Activated CD8-positive, alpha-beta T cell treated with anti-CD3 and anti-CD28 coated beads for 36 hours (primary cell): ENCODE data around the gene STAU1. TPM values are rescaled to one million over a fixed set of nuclear protein-coding genes. Genes with fewer than 3 reads are reported as not detected.
"Not testable (repeated sequence)": the region's sequence is repeated elsewhere in the genome, so short reads cannot be mapped to it uniquely, and the experiment has no call there.

Source experiments
- ATAC-seq: fragments of 200-7000 bp; cut with Tn5 transposase; one replicate; pipeline ENCODE4 v1.10.0; 2021; ENCODE audit warnings: mild to moderate bottlenecking, moderate library complexity
- CTCF ChIA-PET: fragments of 350-600 bp; sonication (Branson Sonifier 250); formaldehyde crosslinking; loops from one replicate; lab custom pipeline; 2021; ENCODE audit warnings: antibody characterized with exemption; lab: Charles Lee
- POLR2A ChIA-PET: fragments of 350-600 bp; sonication (Branson Sonifier 250); formaldehyde crosslinking; loops from one replicate; lab custom pipeline; 2021; ENCODE audit warnings: antibody characterized with exemption; lab: Charles Lee
- DNase-seq: peaks from one replicate; pipeline ENCODE4 v3.0.0-alpha.2; 2020
- H3K27ac Mint-ChIP-seq: one replicate; pipeline ENCODE4 v1.8.0; 2021; ENCODE audit warnings: mild to moderate bottlenecking, mixed read lengths
- H3K27me3 Mint-ChIP-seq: one replicate; pipeline ENCODE4 v1.8.0; 2021; ENCODE audit warnings: mixed read lengths
- H3K36me3 Mint-ChIP-seq: one replicate; pipeline ENCODE4 v1.8.0; 2021; ENCODE audit warnings: low read depth, mixed read lengths
- H3K4me1 Mint-ChIP-seq: one replicate; pipeline ENCODE4 v1.8.0; 2021; ENCODE audit warnings: low read depth, mixed read lengths
- H3K4me3 Mint-ChIP-seq: one replicate; pipeline ENCODE4 v1.8.0; 2021; ENCODE audit warnings: mild to moderate bottlenecking, moderate library complexity, mixed read lengths
- H3K9me3 Mint-ChIP-seq: one replicate; pipeline ENCODE4 v1.8.0; 2021; ENCODE audit warnings: mixed read lengths
- intact Hi-C: fragments of 100-400 bp; cut with micrococcal nuclease; formaldehyde crosslinking; loops from one replicate; pipeline ENCODE4 v1.10.0; 2022
- total RNA-seq, 2 experiments: library from RNA; stranded (reverse); gene quantifications; one replicate each; pipeline ENCODE4 v1.2.3, GENCODE V29; 2021
- TF ChIP-seq, protein P1 (sequence below): fragments of 200-600 bp; IDR thresholded peaks from one replicate; pipeline ENCODE4 v1.8.0; 2022; ENCODE audit warnings: antibody characterized with exemption, mild to moderate bottlenecking

Gene STAU1
- total RNA-seq, 2 experiments from 2014 or later, result 57.7 to 60.1 TPM

DNA sequence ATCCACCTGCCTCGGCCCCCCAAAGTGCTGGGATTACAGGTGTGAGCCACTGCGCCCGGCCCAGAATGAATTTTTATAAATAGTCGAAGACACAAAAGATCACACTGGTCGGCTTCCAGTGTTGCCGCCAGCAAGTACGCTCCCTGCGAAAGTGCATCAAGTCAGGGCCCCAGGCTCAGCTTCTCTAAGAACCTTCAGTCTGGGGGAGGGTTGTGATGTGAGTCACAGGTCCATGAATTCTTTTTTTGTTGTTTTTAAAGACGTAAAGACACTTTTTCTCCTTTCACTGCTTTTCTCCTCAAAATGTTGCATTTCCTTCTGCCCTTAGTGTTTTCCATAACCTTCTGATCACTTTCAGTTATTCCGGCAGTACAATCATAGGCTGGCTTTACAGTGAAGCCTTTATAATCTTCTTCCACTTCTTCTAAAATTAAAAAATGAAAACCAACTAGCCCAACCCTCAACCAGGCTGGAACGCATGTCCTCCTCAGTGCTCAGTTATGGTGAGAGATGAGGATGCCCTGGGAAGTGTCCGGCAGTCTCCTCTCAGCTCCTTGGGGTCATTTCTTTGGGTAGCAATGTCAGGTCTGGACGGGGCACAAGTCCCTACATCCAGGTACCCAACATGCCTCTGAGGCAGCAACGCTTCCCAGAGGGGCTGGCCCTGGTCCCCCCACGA, 75.4 kb downstream of the STAU1 start:
- peaks cover 48% of the 10 kb centered on the region for H3K36me3 Mint-ChIP-seq
- intact Hi-C loops, result no loop called here
- TF ChIP-seq, protein P1, sequence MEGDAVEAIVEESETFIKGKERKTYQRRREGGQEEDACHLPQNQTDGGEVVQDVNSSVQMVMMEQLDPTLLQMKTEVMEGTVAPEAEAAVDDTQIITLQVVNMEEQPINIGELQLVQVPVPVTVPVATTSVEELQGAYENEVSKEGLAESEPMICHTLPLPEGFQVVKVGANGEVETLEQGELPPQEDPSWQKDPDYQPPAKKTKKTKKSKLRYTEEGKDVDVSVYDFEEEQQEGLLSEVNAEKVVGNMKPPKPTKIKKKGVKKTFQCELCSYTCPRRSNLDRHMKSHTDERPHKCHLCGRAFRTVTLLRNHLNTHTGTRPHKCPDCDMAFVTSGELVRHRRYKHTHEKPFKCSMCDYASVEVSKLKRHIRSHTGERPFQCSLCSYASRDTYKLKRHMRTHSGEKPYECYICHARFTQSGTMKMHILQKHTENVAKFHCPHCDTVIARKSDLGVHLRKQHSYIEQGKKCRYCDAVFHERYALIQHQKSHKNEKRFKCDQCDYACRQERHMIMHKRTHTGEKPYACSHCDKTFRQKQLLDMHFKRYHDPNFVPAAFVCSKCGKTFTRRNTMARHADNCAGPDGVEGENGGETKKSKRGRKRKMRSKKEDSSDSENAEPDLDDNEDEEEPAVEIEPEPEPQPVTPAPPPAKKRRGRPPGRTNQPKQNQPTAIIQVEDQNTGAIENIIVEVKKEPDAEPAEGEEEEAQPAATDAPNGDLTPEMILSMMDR, result no peak
- DNase-seq, result no peak
- H3K4me1 Mint-ChIP-seq, result no peaks in the 10 kb centered on the region
- H3K4me3 Mint-ChIP-seq, result no peak overlapping the region
- POLR2A ChIA-PET, result interaction anchor here (1.4 kb wide), 1 partner anchor 11 kb away, joined by 4 read pairs; no protein-coding TSS in a partner anchor
- no peaks in the 10 kb centered on the region for H3K9me3 Mint-ChIP-seq
- ATAC-seq, result no peak
- CTCF ChIA-PET, result no interaction called here
- H3K27ac Mint-ChIP-seq, result peak overlapping the region; percentile 22
- no peaks in the 10 kb centered on the region for H3K27me3 Mint-ChIP-seq

DNA sequence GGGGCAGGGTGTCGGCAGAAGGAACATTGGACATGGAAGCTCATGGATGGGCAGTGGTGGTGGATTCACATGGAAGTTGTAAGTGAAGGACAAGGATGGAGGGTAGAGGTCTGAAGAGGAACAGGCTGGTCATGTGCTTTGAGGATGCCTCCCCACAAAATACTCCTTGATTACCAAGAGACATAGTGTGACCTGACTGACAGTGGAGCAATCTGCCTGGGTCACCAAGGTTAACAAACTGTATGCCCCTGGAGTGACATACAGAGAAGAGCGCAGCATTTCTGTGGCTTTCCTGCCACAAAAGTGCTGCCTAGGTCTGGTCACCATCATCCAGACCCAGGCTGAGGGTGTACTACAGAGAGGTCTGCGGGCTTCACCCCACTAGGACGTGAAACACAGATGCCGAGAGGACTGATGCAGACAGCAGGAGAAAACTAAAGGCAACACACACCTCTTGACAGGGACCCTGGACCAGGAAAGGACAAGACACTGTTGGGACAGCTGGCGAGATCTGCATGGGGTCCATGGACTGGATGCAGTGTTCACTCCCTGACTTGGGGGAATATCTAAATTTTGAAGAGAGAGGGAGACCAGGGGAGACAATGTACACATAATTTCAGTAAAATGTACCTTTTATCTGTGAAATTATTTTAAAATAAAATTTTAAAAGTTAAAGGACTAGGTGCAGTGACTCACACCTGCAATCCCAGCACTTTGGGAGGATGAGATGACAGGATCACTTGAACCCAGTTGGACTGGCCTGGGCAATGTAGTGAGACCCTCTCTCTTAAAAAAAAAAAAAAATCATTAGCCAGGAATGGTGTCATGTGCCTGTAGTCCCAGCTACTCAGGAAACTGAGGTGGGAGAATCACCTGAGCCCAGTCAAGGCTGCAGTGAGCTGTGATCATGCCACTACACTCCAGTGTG, 77.1 kb downstream of the STAU1 start:
- no peaks in the 10 kb centered on the region for H3K4me1 Mint-ChIP-seq
- no peak overlapping the region for H3K27ac Mint-ChIP-seq
- DNase-seq, result no peak
- CTCF ChIA-PET, result no interaction called here
- POLR2A ChIA-PET, result interaction anchor here (0.6 to 1.4 kb wide), 2 partner anchors 9 to 197 kb away, joined by 3 to 4 read pairs; no protein-coding TSS in a partner anchor
- H3K9me3 Mint-ChIP-seq, result no peaks in the 10 kb centered on the region
- intact Hi-C loops, result no loop called here
- peaks cover 33% of the 10 kb centered on the region for H3K36me3 Mint-ChIP-seq
- TF ChIP-seq, protein P1, result no peak
- ATAC-seq, result no peak
- H3K27me3 Mint-ChIP-seq, result no peaks in the 10 kb centered on the region
- no peak overlapping the region for H3K4me3 Mint-ChIP-seq

DNA sequence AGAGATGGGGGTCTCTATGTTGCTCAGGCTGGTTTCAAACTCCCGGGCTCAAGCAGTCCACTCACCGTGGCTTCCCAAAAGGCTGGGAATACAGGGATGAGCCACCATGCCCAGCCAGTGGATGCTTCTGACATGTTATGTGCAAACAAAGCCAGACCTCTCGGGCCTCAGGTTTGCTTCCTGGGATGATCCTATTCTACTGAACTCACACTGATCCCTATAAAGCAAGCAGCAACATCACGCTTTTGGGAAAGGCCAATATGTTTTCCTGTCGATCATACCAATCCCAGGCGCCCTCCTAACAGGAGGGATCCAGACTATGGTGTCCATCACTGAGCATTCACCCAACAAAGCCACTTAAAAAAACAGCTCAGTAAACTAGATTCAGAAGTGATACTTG, 81.8 kb downstream of the STAU1 start:
- Mint-ChIP-seq H3K9me3 (no peaks in the 10 kb centered on the region), H3K36me3 (peaks cover 47% of the 10 kb centered on the region), H3K4me1 (no peaks in the 10 kb centered on the region), H3K4me3 (no peak overlapping the region), H3K27ac (no peak overlapping the region), H3K27me3 (no peaks in the 10 kb centered on the region)
- POLR2A ChIA-PET, result interaction anchor here (1.2 kb wide), 1 partner anchor 60 kb away, joined by 3 read pairs; the partner anchor contains the start of gene CSE1L
- intact Hi-C loops, result no loop called here
- CTCF ChIA-PET, result no interaction called here
- TF ChIP-seq, protein P1, result no peak
- ATAC-seq (no peak), DNase-seq (no peak)

DNA sequence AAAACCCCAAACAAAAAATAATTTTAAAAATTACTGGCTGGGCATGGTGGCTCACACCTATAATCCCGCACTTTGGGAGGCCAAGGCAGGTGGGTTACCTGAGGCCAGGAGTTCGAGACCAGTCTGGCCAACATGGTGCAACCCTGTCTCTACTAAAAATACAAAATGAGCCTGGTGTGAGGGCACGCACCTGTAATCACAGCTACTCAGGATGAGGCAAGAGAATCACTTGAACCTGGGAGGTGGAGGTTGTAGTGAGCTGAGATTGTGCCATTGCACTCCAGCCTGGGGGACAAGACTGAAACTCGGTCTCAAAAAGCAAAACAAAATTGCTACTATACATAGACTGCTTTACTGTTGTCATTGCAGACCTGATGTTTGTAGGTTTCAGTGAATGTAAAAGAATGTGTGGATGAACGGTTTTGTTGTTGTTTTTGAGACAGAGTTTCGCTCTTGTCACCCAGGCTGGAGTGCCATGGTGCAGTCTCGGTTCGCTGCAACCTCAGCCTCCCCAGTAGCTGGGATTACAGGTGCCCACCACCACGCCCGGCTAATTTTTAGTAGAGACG, 83.1 kb downstream of the STAU1 start:
- ATAC-seq, CTCF ChIA-PET, H3K9me3 Mint-ChIP-seq, H3K4me3 Mint-ChIP-seq, intact Hi-C loops, DNase-seq, H3K27ac Mint-ChIP-seq, H3K4me1 Mint-ChIP-seq, H3K27me3 Mint-ChIP-seq: not testable (repeated sequence)
- H3K36me3 Mint-ChIP-seq, result peaks cover 46% of the 10 kb centered on the region
- POLR2A ChIA-PET, result interaction anchor here (0.9 to 1.6 kb wide), 3 partner anchors 10 to 130 kb away, joined by 3 read pairs; no protein-coding TSS in a partner anchor

DNA sequence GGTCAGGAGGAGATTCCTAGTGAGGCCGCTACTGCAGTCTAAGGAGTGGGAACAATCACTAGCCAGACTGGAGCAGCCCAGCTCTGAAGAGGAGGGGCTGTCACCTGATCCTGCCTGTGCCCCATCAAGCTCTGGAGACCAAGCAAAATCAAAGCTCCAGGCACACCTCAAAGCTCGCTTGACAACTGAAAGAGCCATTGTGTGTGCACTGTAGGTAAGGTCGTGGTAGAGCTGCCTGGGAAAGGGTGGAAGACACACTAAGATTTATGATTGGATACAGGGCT, 83.8 kb downstream of the STAU1 start:
- CTCF ChIA-PET, result interaction anchor here (2.0 kb wide), 1 partner anchor 29 kb away, joined by 7 read pairs; no protein-coding TSS in a partner anchor
- no peak for DNase-seq

More for the DNA sequence above, 83.8 kb downstream of the STAU1 start:
- no peak for ATAC-seq
- peaks cover 46% of the 10 kb centered on the region for H3K36me3 Mint-ChIP-seq
- POLR2A ChIA-PET, result interaction anchor here (0.9 to 1.6 kb wide), 5 partner anchors 9 to 131 kb away, joined by 3 read pairs; no protein-coding TSS in a partner anchor
- peaks cover 6% of the 10 kb centered on the region for H3K4me1 Mint-ChIP-seq
- H3K9me3 Mint-ChIP-seq, result no peaks in the 10 kb centered on the region
- H3K27ac Mint-ChIP-seq, result peak overlapping the region; percentile 14
- intact Hi-C loops, result no loop called here
- TF ChIP-seq, protein P1, result no peak
- no peaks in the 10 kb centered on the region for H3K27me3 Mint-ChIP-seq
- no peak overlapping the region for H3K4me3 Mint-ChIP-seq
